Liver (tissue), 3 donors: Measurements from ENCODE around the gene PRDM2.

Experiments
- CTCF ChIP-seq: fragments of 150-350 bp; IDR thresholded peaks from 2 replicates; pipeline ENCODE4 v1.5.1; 2017; ENCODE audit warnings: improper control_type of control experiment, low read depth, low read length; ENCODE audit not compliant: missing input control
- MAX ChIP-seq: IDR thresholded peaks from 2 replicates; pipeline ENCODE4 v1.6.1; 2016; ENCODE audit warnings: antibody characterized with exemption
- REST ChIP-seq: IDR thresholded peaks from 2 replicates; pipeline ENCODE4 v1.6.1; 2016; ENCODE audit warnings: antibody characterized with exemption, mild to moderate bottlenecking
- TAF1 ChIP-seq: conservative IDR thresholded peaks from 2 replicates; pipeline ENCODE4 v1.6.1; 2016; ENCODE audit warnings: antibody characterized with exemption, mild to moderate bottlenecking
- donor health status: healthy.
- donor health status: healthy.

GRCh38 chr1:13804240-13804633, 104.2 kb downstream of the PRDM2 start:
- TF ChIP-seq MAX = no peak
- no peak for TF ChIP-seq REST
- no peak for TF ChIP-seq TAF1
- TF ChIP-seq CTCF = no peak
